IMR-90 (cell line): ENCODE results near the gene NKG7.

ENCODE experiments used
- BHLHE40 ChIP-seq: fragments of 150-350 bp; IDR thresholded peaks from 2 replicates; pipeline ENCODE4 v1.6.1; 2016; ENCODE audit warnings: mild to moderate bottlenecking, low read depth, low read length
- CEBPB ChIP-seq: IDR thresholded peaks from 2 replicates; pipeline ENCODE4 v1.6.1; 2012; ENCODE audit warnings: low read depth, low read length, improper control_type of control experiment
- CTCF ChIP-seq: conservative IDR thresholded peaks from 2 replicates; pipeline ENCODE4 v1.5.1; 2012; ENCODE audit warnings: mild to moderate bottlenecking, low read depth, low read length, improper control_type of control experiment
- FOS ChIP-seq: fragments of 150-350 bp; IDR thresholded peaks from 2 replicates; pipeline ENCODE4 v1.6.1; 2016; ENCODE audit warnings: low read depth, low read length
- MAFK ChIP-seq: IDR thresholded peaks from 2 replicates; pipeline ENCODE4 v1.6.1; 2012; ENCODE audit warnings: low read depth, low read length, improper control_type of control experiment
- MXI1 ChIP-seq: IDR thresholded peaks from 2 replicates; pipeline ENCODE4 v1.6.1; 2012; ENCODE audit warnings: low read depth, mild to moderate bottlenecking, low read length, moderate library complexity, borderline replicate concordance
- POLR2A ChIP-seq: IDR thresholded peaks from 2 replicates; pipeline ENCODE4 v1.6.1; 2012; ENCODE audit warnings: mild to moderate bottlenecking, low read depth, low read length
- RCOR1 ChIP-seq: IDR thresholded peaks from 2 replicates; pipeline ENCODE4 v1.6.1; 2012; ENCODE audit warnings: mild to moderate bottlenecking, low read length, improper control_type of control experiment; ENCODE audit not compliant: insufficient replicate concordance
- RFX5 ChIP-seq: IDR thresholded peaks from 2 replicates; pipeline ENCODE4 v1.8.0; 2012; ENCODE audit warnings: low read depth, mild to moderate bottlenecking, low read length, moderate library complexity
- SMC3 ChIP-seq: fragments of 150-350 bp; IDR thresholded peaks from 2 replicates; pipeline ENCODE4 v1.6.1; 2016; ENCODE audit warnings: low read depth, mild to moderate bottlenecking, antibody characterized with exemption, low read length, moderate library complexity
- TF ChIP-seq, protein P1 (sequence below): fragments of 150-350 bp; IDR thresholded peaks from 2 replicates; pipeline ENCODE4 v1.6.1; 2017; ENCODE audit warnings: mild to moderate bottlenecking, antibody characterized with exemption, low read length, low read depth
- TF ChIP-seq, protein P2 (sequence below): fragments of 150-350 bp; IDR thresholded peaks from 2 replicates; pipeline ENCODE4 v1.6.1; 2016; ENCODE audit warnings: low read depth, mild to moderate bottlenecking, low read length, moderate library complexity, borderline replicate concordance

DNA sequence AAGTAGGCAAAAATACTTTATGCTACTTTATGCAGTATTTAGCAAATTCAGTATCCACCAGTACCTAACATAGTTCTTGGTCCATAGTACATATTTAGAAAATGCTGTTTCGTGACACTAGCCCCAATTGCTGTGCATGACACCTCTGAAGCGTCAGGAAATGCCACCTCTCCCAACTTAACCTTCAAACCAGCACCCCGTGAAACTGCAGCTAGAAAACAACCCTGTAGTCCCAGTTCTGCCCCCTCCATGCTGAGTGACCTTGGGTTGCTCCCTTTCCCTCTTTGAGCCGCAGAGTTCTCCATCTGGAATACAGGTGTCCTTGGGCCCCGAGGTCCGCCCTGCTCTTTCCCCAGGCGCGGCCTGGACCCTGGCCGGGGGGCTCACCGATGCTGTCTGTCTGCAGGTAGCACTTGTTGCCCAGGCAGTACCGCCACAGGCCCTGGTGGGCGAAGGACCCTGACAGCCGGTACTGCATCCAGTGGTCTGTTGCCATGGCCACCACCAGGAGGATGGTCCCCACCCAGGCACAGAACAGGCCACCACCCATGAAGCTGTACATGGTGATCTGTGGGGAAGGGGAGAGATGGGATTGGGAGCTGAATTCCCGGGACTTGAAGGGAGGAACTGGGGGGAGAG lies 14.5 kb upstream of the NKG7 start:
- TF ChIP-seq CTCF (no peak), POLR2A (no peak), SMC3 (no peak), CEBPB (no peak), BHLHE40 (no peak), FOS (no peak), MXI1 (no peak), RFX5 (no peak), RCOR1 (no peak), MAFK (no peak)
- TF ChIP-seq, protein P1, sequence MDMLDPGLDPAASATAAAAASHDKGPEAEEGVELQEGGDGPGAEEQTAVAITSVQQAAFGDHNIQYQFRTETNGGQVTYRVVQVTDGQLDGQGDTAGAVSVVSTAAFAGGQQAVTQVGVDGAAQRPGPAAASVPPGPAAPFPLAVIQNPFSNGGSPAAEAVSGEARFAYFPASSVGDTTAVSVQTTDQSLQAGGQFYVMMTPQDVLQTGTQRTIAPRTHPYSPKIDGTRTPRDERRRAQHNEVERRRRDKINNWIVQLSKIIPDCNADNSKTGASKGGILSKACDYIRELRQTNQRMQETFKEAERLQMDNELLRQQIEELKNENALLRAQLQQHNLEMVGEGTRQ: no peak
- TF ChIP-seq, protein P2, sequence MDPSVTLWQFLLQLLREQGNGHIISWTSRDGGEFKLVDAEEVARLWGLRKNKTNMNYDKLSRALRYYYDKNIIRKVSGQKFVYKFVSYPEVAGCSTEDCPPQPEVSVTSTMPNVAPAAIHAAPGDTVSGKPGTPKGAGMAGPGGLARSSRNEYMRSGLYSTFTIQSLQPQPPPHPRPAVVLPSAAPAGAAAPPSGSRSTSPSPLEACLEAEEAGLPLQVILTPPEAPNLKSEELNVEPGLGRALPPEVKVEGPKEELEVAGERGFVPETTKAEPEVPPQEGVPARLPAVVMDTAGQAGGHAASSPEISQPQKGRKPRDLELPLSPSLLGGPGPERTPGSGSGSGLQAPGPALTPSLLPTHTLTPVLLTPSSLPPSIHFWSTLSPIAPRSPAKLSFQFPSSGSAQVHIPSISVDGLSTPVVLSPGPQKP: no peak
